Sciatic nerve (tissue), 2 donors: Measurements from ENCODE around the gene TANC1. TPM values are rescaled to one million over a fixed set of nuclear protein-coding genes. Genes with fewer than 3 reads are reported as not detected.

Experiments used
- ATAC-seq: fragments of 200-7000 bp; cut with Tn5 transposase; one replicate; pipeline ENCODE4 v1.9.1; 2020; ENCODE audit warnings: mild to moderate bottlenecking, moderate library complexity
- DNase-seq: peaks from one replicate; pipeline ENCODE4 v3.0.0-alpha.2; 2020; ENCODE audit warnings: low spot score
- intact Hi-C: fragments of 100-400 bp; cut with DNase I; formaldehyde crosslinking; loops from one replicate; pipeline ENCODE4 v1.14.2; 2022
- total RNA-seq: library from RNA; stranded (reverse); fragmentation: NEBNext Ultra II Directional; extraction: Animal tissue kit (Norgen Biotek cat#: 25700); gene quantifications from one replicate; pipeline ENCODE4 v1.2.1, GENCODE V29; 2021
- donor health status: DM: no; HTN: no; CAD: no.
- donor health status: DM: no; HTN: no; CAD: no.

Gene TANC1
- total RNA-seq, 1 donor from 2014 or later: 50.3 TPM

DNA sequence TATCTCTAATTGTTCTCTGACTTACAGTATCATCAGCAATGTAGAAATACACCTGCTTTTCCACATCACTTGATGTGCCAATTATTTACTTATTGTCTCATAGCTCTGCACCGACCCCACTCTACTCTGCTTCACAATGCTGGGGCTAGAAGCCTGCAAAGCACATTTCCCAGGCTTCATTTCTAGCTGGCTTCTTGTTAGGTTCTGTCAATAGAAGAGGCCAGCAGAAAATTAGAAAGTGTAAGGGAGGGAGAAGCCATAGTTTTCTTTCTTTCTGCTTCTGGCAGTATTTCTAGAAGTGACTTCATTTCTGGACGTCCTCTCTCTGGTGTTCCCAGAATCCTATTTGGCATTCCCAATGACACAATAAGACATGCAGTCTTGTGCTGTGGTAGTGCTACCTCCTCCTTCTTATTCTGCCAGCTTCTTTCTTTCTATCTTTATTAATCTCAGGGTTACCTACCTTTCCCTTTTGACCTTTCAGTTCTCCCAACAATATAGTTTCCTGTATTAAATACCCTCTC, 12.5 kb upstream of the TANC1 start:
- no peak for DNase-seq
- intact Hi-C loops: no loop called here
- ATAC-seq: no peak

DNA sequence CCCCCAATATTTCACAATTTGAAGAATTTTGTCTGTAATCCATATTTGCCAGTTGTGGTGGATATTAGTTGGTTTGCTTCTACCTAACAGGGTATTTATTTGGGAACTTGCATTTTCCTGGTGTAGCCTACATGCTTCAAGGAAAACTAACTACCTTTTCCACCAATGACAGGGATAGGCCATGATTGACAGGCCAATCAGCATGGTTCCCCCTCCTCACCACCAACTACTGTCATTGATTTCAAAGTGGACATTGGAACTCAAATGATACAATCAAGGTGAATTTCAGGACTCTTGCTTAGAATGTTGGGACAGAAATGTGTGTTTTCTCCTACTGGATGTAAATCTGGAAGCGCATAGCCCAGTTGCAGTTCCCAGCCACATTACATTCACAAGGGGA, 10.1 kb upstream of the TANC1 start:
- no peak for ATAC-seq
- intact Hi-C loops: no loop called here
- DNase-seq: no peak

DNA sequence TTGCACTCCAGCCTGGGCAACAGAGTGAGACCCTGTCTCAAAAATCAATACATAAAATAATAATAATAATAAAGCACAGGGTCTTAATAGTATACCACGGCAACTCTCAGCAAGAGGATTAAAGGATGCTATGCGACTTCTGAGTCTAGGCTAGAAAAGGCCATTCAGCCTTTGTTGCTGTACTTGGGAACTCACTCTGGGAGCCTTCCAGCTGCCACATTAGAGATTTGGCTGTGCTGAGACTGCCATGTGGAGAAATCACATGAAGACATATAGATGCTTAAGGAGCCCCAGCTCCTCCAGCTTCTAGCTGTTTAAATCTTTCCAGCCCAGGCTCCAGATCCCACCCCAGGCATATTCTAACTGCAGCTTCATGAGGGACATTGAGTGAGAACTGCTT, 8.2 kb upstream of the TANC1 start:
- DNase-seq: no peak
- intact Hi-C loops: no loop called here

DNA sequence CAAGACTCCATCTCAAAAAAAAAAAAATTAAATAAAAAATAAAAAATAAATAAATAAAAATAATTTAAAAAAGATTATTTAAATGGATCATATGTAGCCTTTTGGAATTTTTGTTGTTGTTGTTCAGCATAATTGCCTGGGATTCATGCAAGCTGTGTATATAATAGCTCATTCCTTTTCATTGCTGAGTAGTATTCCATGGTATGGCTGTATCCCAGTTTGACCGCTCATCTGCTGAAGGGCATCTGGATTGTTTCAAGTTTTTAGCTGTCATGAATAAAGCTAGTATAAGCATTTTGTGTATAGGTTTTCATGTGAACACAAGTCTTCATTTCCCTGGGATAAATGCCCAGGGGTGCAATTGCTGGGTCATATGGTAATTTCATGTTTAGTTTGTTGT, 6.4 kb upstream of the TANC1 start:
- no peak for ATAC-seq
- intact Hi-C loops: no loop called here
- no peak for DNase-seq

More for the DNA sequence above, 8.2 kb upstream of the TANC1 start:
- ATAC-seq: no peak

DNA sequence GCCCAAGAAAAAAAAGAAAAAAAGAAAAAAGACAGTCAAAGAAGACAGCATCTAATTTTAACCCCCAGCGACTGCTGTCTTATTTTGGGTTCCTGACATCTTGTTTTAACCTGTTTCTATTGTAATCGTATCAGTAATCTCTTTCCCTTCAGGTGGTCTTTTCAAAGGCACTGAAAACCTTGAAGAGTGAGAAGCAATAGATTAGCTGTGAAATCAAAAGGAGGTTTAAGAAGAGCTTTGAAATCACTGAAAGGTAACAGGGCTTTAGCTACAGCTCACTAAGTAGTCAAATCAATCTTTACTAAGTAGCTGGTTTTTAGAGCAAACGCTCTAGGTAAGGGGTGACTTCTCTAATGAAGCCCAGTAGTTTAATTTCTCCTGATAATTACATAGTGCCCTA, 5.4 kb upstream of the TANC1 start:
- no peak for DNase-seq
- no peak for ATAC-seq
- intact Hi-C loops: no loop called here

DNA sequence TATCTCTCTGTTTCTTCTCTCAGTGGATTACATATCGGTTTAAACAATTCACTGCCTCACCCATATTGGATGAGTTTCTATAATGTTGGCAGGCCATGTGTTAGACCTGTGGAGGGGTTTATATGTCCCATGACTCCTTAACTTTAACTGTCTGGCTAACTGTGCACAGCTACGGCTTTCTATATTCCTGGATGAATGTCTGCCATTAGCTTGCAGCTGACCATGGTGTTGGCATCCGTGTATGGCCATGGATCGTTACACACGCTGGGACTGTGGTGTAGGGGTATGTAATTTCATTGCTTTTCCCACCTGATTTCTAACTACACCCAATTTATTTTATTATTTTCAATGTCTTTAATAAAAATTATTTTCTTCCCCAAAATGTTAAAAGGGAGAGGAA, 3.3 kb upstream of the TANC1 start:
- DNase-seq (no peak), ATAC-seq (no peak)
- intact Hi-C loops: no loop called here

DNA sequence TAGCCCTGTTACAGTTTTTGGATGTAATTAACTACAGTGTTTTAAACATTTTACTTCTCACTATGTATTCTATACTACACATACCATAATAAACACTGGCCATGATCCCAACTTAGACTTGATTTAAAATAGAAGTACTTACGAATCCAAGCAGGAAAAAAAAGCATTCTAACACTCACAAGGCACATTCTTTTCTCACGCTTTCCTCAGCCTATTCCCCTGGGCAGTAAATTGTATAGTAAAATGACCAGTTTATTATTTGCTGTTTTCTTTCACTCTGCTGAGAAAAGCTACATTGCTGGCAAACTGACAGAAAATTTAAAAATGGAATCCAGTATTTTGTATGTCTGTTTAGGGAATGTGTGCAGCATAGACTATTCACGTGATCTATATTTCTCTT, 2.8 kb upstream of the TANC1 start:
- DNase-seq (no peak), ATAC-seq (no peak)
- intact Hi-C loops: no loop called here

DNA sequence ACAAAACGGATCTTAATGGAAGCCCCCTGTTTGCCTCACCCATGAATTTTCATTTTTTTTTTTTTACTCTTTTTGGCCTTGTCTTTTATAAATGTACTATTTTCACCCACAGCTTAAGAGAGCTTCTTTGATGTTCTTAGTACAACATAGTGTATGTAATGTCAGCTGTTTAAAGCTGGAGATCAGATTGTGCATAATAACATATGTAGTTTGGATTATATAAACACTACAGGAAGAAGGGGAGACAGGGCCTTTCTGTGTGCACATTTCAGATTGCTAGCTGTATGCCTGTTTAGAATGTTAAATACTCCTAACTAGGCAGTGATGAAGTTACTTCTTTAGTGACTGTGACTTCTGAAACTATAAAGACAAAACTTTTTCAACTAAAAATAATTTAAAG, 2.1 kb upstream of the TANC1 start:
- DNase-seq (no peak), ATAC-seq (no peak)
- intact Hi-C loops: no loop called here

DNA sequence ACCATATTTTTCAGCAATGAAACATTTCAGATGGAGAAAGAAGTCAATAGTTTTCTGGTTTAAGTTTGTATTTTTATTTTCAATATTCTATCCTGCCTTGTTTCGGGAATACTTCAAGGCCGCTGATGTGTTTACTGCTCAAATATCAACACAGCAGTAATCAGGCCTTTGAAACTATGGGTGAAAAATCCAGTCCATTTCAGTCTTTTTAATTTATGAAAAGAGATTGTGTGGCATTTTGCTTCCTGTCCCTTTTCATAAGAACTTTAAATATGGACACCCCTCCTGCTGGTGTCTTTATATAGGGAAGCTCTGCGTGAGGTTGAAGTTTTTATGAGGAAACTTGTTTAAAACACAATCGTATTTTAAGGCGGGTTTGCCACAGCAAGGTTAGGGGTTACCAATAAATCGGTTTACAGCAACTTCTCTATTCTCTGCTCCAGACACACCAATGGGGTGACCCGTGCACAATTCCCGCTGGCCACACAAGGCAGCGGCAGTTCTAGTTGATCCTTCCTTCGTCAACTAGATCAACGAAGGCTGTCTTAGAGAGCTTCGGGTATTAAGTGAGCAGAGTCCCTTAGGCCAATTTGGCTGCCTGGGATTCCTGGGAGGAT, 1.2 kb upstream of the TANC1 start:
- intact Hi-C loops: no loop called here
- ATAC-seq (no peak), DNase-seq (no peak)

DNA sequence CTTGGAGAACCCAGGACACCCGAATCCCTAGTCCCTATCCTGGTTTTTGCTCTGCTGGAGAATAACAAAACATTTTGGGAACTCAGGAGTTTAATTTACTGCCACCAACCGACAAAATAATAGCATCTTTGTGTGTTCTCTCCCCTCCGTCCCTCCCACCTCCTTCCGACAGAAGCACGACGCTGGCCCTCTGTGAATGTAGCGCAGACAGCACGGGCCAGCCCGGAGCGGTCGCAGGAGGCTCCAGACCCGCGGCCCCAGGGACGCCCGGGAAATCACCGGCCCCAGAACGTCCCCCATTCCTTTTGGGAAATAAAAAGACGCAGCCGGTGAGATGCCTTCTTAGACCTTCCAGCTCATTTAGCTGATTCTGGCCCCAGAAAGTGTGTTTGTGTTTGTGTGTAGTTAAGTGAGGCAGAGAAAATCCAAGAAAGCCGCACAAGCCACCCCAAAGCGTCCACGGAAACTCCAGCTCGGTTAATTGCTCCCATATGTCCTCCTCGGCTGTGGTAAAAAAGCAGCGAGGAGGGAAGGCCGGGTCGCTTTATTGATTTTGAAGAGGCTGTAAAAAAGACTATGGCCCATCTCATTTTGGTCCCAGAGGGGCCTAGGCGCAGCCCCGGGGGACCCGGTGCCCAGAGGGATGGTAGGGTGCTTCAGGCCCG, 577 bp upstream of the TANC1 start:
- peak; percentile 79 for DNase-seq
- intact Hi-C loops: no loop called here
- ATAC-seq: peak; percentile 84

DNA sequence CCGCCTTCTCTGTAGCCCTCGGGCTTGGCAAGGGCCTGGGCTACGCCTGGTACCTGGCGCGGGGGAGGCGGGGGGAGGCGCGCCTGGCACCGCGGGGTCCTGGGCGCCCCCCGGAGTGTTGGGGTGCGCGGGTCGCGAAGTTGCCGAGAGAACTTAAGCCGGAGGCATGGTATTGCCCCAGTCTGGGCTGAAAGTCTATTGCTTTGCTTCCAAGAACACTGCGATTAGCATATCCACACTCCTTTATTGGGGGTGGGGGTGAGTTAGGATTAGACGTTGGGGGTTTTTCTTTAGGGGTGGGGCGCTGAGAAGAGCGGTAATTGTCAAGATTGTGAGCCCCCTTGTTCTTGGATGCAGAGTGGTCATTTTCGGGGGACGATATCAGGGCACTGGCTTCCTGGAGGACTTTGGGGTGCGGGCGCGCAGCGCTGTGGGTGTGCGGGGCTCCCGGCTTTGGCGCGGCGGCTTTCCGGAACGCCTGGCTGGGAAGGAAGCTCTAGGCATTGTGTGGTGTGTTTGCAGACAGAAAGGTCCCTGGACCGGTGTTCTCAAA, 798 bp downstream of the TANC1 start:
- intact Hi-C loops: no loop called here
- ATAC-seq: peak; percentile 5
- DNase-seq: no peak

DNA sequence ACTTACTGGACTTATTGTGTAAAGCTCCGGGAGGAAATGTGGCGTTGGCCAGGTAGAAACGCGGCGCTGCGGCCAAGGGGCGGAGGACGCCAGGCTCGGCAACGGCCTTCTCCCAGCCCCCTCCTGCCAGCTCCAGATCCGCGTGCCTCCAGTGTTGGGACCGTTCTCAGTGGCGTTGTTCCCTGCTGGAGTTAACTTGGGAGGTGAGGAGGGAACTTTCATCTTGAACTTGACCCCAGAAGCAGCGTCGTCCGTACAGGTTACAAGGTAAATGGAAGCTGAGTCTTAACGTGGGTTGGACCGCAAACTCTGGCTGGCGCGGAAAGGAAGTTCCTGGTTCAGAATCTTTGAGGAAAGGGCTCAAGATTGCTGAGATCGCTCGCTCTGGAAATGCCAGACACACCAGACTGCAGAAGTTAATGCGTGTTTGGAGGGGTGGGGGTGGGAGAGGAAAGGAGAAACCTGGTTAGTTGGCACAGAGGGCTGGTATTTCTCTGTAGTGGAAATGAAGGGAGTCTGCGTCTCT, 1.3 kb downstream of the TANC1 start:
- peak; percentile 23 for ATAC-seq
- intact Hi-C loops: no loop called here
- peak; percentile 65 for DNase-seq

DNA sequence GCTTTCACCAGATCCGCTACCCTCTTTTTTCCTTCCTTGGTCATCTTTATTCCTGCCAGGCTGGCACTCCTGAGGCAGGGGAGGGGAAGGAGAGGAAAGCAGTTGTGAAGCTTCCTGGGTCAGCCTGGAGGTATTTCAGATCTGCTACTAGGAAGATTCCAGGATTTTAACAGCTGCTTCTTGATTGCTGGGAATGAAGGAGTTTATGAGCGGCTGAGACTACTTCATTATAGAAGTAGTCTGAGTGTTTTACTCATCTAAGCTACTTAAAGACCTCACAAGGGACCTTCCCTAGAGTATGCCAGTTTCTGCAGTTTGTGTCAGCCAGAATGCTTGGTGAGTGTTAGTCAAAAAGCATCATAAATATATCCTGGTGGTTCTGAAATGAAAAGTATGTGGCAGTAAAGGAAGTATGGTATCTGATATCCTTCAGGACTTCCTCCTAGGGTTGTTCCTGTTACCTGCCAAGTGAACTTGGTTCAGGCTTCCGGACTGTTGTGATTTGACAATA, 1.9 kb downstream of the TANC1 start:
- ATAC-seq: no peak
- intact Hi-C loops: no loop called here

DNA sequence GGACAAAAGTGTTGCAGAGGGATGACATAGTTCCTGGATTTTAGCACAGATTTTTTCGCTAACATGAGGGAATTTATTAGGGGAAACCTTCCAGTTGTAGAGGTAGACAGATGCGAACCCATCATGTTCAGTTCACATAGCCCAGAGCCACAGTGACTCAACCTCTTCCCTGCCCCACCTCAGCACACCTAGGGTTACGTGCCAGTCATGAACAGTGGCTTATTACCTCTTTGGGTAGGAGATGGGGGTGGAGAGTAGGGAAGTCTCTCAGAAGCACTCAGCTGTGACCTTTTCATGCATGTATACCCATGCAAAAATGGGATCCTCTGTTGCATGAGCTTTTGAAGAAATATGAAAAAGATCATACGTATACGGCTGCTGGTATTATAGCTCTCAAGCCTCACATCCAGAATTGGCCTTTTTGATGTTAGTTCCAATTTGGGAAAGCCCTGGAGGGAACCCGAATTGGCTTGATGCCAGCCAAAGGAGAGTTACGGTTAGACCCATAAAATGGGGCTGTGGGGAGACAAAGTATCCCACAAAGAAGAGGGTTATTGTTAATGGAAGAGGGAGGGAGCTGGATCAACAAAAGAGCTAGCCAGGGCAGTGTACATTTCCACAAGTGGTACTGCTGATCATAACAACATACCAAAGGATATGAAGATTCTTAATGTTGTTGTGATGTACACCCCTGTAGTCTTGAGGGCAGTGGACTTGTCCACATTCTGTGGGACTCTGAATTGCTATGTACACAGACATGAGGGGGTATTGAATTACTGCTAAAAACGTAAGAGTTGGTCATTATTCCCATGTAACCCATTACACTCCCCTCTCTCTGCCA, 4.9 kb downstream of the TANC1 start:
- DNase-seq (no peak), ATAC-seq (no peak)
- intact Hi-C loops: no loop called here

More for the DNA sequence above, 1.9 kb downstream of the TANC1 start:
- DNase-seq: no peak

DNA sequence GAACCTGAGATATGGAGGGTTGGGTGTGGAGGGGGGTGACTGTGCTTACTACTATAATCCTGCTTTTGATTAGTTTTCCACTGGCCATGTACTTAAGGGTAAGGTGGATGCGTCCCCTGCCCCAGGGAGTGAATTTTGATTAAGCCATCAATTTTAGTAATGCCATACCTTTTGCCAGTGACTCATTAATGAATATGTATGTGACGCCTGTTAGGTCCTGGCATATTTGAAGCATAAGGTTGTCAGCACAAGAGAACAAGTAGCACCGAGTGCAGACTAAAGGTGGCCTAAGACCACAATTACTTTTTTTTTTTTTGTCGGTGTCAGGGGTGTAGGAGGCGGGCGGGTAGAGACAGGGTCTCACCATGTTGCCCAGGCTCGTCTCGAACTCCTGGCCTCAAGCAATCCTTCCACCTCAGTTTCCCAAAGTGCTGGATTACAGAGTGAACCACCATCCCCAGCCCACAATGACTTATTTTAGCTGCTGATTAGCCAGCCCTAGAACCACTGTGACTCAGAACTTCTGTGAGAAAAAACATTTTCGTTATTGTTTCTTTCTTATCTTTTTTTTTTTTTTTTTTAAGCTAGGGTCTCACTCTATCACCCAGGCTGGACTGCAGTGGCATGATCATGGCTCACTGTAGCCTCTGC, 7.0 kb downstream of the TANC1 start:
- intact Hi-C loops: no loop called here
- ATAC-seq: no peak

DNA sequence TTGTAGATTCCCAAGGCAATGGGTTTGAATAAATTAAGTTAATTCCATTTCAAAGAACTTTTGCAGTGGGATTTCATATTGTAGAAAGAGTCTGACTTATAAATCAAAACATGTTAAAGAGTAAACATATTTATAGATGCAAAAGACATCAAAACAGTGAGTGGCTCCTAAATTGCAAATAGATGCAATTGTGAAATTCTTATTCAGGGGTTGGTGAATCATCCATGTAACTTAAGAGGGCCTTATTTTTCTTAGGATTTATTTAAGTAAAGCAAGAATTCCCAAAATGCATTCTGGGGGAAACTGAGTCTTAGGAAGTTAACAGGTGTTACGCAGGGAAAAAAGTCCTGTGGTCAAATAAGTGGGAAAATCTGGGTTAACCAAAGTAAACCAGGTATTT, 11.3 kb downstream of the TANC1 start:
- intact Hi-C loops: no loop called here
- DNase-seq: no peak
- no peak for ATAC-seq

More for the DNA sequence above, 7.0 kb downstream of the TANC1 start:
- no peak for DNase-seq

DNA sequence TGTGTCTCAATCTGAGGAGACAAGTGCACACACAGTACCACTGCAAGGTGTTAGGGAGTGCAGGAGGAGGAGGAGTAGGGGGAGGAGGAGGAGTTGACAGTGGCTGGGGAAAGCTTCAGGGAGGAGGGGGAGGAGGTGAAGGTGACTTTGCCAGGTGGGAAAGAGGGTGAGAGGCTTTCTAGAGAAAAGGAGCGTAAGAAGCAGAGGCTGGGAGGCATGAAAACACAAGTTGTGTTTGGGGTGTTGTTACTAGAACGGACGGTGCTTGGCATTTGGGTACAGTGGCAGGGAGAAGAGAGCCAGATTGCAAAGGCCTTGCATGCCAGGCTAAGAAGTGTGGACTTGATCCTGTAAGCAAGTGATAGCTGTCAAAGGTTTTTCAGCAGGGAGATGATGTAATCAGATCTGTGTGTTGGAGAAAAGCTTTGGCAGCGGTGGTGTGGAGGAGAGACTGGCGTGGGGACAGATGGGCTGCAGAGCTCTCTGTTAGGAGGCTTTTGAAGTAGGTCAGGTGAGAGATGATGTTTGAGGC, 16.2 kb downstream of the TANC1 start:
- ATAC-seq (no peak), DNase-seq (no peak)

DNA sequence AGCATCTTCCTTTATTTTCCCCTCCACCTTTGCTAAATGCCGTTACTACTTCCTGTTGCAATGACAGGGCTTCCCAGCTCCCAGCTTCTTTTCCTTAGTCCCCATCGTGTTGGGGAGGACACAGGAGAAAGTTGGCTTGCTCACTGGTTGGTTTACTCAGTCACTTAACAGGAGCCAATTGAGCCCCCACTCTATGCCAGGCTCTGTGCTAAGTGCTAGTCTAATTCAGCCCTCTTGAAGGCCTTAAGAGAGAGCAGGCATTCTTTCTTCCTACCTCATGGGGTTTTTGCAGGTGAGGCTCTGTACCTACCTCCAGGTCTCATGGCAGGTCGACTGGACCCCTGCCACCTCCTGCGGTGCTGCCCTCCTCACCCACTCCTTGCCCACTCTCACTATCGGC, 20.1 kb downstream of the TANC1 start:
- intact Hi-C loops: no loop called here
- ATAC-seq: no peak

More for the DNA sequence above, 16.2 kb downstream of the TANC1 start:
- intact Hi-C loops: no loop called here

DNA sequence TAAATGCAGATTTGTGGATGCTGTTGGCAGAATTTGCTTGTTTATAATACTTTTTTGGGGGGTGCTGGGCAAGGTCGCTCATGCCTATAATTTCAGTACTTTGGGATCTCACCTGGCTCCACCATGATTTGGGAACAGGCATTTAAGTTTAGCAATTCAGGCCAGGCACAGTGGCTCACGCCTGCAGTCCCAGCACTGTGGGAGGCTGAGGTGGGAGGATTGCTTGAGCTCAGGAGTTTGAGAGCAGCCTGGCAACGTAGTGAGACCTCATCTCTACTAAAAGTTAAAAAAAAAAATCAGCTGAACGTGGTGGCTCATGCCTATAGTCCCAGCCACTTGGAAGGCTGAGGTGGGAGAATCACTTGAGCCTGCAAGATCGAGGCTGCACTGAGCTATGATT, 20.7 kb downstream of the TANC1 start:
- ATAC-seq (no peak), DNase-seq (no peak)
- intact Hi-C loops: no loop called here

More for the DNA sequence above, 20.1 kb downstream of the TANC1 start:
- DNase-seq: no peak
